CD1c-positive myeloid dendritic cell (primary cell): ENCODE data around the gene PTPRN2.

Experiments used
- DNase-seq: peaks from one replicate; pipeline ENCODE4 v3.0.0-alpha.2; 2016; ENCODE audit errors: extremely low spot score

Gene PTPRN2

GRCh38 chr7:158401295-158401694 lies 186.3 kb downstream of the PTPRN2 start:
- DNase-seq, result no peak

GRCh38 chr7:158400601-158401225 lies 186.9 kb downstream of the PTPRN2 start:
- DNase-seq, result no peak

GRCh38 chr7:158399762-158400161 lies 187.9 kb downstream of the PTPRN2 start:
- DNase-seq, result no peak

GRCh38 chr7:158398750-158399149 lies 188.9 kb downstream of the PTPRN2 start:
- DNase-seq, result no peak

- DNase-seq, result no peak
Measured at GRCh38 chr7:158397885-158398284, 189.7 kb downstream of the PTPRN2 start.

- DNase-seq, result no peak
Measured at GRCh38 chr7:158396982-158397862, 190.4 kb downstream of the PTPRN2 start.

GRCh38 chr7:158396301-158396905 lies 191.2 kb downstream of the PTPRN2 start:
- no peak for DNase-seq

- DNase-seq, result no peak
Measured at GRCh38 chr7:158395780-158396278, 191.8 kb downstream of the PTPRN2 start.

GRCh38 chr7:158395349-158395748 lies 192.3 kb downstream of the PTPRN2 start:
- no peak for DNase-seq

- DNase-seq, result no peak
Measured at GRCh38 chr7:158394936-158395335, 192.7 kb downstream of the PTPRN2 start.

- DNase-seq, result no peak
Measured at GRCh38 chr7:158393926-158394625, 193.5 kb downstream of the PTPRN2 start.

GRCh38 chr7:158392251-158392650 lies 195.4 kb downstream of the PTPRN2 start:
- no peak for DNase-seq

- DNase-seq, result no peak
Measured at GRCh38 chr7:158391541-158391940, 196.1 kb downstream of the PTPRN2 start.

GRCh38 chr7:158391141-158391540 lies 196.5 kb downstream of the PTPRN2 start:
- no peak for DNase-seq

GRCh38 chr7:158390460-158390859 lies 197.2 kb downstream of the PTPRN2 start:
- DNase-seq, result no peak

- DNase-seq, result no peak
Measured at GRCh38 chr7:158389514-158390425, 197.9 kb downstream of the PTPRN2 start.

- no peak for DNase-seq
Measured at GRCh38 chr7:158388928-158389327, 198.7 kb downstream of the PTPRN2 start.

GRCh38 chr7:158388072-158388471 lies 199.6 kb downstream of the PTPRN2 start:
- DNase-seq, result no peak

- DNase-seq, result no peak
Measured at GRCh38 chr7:158387546-158387891, 200.1 kb downstream of the PTPRN2 start.

- no peak for DNase-seq
Measured at GRCh38 chr7:158386866-158387545, 200.6 kb downstream of the PTPRN2 start.

GRCh38 chr7:158386355-158386618 lies 201.3 kb downstream of the PTPRN2 start:
- no peak for DNase-seq
